HG02884 (cell line): ENCODE results near the gene ALMS1.
"Not testable (repeated sequence)": the region's sequence is repeated elsewhere in the genome, so short reads cannot be mapped to it uniquely, and the experiment has no call there.

ENCODE experiments used
- ATAC-seq: cut with Tn5 transposase; IDR thresholded peaks from one replicate; pipeline ENCODE4 v1.9.1; 2021; ENCODE audit warnings: mild to moderate bottlenecking, moderate library complexity; ENCODE audit not compliant: unreplicated experiment

ALMS1 gene

DNA sequence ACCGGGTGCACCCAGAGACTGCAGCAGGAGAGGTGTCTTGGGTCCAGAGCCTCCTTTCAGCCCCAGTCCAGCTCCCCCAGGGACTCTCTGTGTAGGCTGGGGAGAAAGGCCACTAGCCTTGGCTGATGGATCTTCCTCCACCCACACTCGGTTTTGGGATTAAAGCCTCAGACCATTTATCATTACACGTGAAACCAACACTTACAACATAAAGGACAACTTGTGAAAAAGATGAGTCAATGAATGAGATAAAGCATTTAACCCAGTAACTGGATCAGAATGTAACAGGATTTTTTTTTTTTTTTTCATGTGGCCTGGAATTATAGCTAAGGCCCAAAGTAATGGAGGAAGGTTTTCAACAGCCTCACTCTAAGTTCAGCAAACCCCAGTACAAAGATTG is 224.5 kb downstream of the ALMS1 start:
- no peak for ATAC-seq

DNA sequence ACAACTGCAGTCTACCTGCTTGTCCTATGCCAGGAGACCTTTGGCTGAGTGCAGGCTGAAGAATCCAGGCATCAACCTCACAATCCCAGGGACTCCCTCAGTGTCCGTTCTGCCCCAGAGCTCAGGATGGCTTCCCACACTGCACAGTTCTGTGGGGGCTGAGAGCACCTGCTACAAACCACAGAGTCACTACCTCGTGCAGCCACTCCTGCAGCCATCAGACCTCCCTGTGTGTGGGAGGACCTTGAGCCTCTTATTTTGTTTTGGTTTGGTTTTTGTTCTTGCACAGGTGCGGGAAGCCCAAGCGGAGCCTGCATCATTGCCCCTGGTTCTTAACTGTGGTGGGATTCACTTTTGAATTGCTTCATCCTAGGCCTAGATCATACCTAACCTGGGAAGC is 225.6 kb downstream of the ALMS1 start:
- ATAC-seq = peak; percentile 76

DNA sequence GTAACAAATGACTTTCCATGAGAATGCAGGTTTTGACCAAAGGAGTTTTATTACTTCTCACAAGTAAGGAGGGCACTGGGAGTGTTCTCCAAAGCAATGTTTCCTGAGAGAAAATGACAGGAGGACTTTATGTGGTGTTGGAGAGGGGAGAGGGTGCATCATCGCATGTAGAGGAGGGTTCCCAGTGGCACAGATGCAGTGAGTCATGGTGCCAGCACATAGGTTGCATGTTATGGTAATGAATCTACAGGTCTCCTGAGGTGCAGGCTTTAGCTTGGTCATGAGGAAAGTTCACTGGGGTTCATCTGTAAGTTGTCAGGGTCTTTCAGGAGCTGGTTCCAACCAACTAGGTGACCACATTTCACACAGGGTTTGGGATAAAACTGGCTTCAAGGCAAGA is 226.2 kb downstream of the ALMS1 start:
- ATAC-seq = no peak

DNA sequence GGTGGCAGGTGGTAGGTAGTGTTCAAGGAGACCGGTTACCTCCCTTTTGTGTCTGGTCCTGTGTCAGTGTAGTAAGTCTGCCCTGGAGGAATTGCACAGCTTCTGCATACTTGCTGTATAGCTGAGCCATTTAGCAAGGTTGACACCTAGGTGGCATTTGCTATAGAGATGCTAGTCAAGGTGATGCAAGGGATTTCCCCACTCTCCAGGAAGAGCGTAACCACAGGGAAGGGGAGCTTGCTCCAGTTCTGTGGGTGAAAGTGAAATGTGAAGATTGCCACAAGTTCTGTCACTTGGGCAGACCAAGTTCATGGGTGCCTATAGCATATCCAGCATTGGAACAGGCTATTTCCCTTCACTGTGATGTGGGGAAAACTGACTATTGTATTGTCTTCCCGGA is 228.5 kb downstream of the ALMS1 start:
- no peak for ATAC-seq

DNA sequence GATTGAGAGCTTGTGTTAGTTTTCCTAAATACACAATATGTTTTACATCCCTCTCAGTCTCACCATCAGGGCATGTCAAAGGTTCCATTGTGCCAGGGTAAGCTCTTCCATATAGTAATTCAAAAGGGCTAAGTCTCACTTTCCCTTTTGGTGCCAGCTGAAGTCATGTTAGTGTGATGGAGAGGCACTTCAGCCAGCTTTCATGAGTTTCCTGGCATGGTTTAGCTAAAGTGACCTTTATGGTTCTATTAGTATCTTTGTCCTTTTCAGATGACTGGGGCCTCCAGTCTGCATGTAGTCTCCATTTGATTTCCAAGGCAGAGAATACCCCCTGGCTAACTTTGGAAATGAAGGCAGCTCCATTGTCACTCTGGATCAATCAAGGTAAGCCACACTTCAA is 229.4 kb downstream of the ALMS1 start:
- no peak for ATAC-seq

DNA sequence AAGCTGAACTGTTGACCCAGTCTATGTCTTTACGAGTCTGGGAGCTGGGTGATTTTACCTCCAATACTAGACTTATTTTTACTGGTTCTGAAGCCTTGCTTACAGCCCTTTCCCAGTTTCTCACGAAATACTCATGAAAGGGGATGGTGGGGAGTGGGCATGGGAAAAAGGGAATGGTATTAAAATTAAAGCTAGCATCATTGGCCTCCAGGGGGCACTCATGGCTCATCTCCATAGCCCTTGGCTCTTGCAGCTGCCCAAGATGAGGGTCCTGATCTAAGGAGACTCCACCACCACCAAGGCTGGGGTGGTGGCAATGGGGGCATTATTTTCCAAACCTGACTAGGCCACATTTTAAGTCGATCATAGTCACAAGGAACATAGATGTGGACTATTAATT is 234.3 kb downstream of the ALMS1 start:
- not testable (repeated sequence) for ATAC-seq

DNA sequence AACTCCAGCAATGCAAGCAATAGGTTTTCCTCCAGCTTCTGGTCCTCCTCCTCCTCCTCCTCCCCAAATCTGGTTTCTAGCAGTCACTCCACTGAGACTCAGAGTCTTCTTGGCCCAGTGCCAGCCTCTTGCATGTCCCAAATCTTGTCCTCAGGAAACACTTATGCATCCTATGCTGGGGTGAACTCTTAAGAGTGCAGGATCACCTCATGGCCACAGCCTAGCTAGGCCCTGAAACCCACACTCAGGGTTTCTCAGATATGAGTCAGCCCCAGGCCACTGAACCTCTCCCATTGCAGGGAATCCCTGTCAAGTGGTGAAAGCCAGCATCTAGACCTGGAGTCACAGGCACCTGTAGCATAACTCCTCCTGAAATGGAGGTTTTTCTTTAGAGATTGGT is 238.4 kb downstream of the ALMS1 start:
- ATAC-seq = not testable (repeated sequence)

DNA sequence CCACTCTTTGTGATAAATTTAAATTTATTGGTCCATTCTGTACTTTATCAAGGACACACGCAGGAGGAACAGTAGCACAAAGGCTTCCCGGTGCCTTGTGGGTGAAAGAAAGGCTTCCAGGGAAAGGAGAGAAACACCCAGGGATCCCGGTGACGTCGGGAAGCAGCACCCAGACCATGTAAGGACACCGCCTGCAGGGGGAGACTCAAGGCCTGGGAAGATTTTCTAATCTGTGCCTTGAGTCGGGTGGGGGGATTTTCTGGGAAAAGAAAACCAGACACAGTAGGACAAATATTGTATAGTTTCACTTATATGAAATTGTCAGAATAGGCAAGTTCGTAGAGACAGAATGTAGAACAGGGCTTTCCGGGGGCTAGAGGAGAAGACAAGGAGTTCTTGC is 239.0 kb downstream of the ALMS1 start:
- not testable (repeated sequence) for ATAC-seq

DNA sequence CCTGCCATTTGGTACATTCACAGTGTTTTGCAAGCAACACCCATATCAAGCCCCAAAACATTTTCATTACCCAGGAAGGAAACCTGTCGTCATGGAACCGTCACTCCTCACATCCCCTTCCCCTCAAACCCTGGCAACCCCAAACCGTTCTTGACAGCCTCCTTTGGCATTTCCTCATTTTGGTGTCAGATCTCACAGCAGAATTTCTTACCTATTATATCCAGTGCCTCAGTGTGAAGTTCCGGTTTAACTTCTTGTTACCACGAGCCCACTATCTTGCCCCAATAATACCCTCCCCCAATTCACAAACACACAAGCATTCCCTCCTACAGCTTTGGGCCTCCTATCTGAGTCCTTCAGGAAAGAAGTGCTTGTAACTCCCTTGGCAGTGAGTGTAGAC is 240.6 kb downstream of the ALMS1 start:
- not testable (repeated sequence) for ATAC-seq

DNA sequence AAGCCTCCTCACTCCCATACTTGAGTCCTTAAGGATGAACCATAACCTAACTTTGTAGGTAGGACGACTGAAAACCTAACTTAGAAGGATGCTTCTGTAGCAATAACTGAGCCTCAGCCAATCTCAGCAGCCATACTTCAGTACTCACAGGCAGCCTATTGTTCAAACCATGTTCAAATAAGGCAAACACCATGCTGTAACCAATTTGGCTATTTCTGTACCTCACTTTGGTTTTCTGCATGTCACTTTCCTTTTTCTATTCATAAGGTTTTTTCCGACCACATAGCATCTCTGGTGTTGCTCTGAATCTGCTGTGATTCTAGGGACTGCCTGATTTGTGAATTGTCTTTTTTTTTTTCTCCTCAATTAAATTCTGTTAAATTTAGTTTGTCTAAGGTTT is 242.9 kb downstream of the ALMS1 start:
- not testable (repeated sequence) for ATAC-seq

DNA sequence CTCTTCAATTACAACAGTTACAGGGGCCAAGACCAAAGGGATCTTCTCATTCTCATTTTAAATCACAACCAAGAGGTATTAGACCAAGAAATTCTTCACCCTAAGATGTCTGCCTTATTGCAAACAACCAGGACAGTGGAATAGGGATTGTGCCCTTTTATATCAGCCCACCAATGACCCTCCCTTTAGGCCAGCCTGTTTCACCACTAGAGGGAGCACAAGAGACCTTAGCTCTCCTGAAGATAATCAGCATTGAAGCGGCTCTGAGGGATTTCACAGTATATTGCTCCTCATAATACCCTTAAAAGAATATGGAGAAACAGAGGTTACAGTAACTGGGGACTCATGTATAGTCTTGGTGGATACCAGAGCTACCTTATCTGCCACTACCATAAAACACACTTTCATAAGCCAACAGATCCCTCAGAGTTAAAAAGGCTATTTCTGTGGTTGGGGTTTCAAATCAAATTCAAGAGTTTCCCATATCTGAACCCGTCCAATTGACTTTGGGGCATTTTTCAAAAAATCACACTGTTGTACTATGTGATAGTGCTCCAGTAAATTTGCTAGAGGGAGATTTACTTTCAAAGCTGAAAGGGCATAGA is 245.1 kb downstream of the ALMS1 start:
- ATAC-seq = not testable (repeated sequence)

DNA sequence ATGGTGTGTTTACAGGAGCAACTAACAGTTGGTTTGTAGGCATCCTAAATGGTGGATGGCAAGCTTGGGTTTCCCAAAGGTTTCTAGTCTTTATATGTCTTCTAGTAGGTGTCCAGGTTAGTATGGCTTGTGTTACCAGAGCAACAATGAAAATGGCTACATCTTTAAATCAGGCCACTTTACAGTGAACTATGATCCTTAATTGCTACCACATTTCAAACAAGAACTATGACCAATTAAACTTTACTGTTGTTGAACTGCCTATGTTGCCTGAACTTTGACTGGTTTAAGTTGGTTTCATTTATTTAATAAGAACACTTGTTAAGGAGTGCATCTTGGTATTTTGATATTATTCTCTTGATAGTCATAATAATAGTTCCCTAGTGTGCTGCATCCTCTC is 251.3 kb downstream of the ALMS1 start:
- ATAC-seq = not testable (repeated sequence)

DNA sequence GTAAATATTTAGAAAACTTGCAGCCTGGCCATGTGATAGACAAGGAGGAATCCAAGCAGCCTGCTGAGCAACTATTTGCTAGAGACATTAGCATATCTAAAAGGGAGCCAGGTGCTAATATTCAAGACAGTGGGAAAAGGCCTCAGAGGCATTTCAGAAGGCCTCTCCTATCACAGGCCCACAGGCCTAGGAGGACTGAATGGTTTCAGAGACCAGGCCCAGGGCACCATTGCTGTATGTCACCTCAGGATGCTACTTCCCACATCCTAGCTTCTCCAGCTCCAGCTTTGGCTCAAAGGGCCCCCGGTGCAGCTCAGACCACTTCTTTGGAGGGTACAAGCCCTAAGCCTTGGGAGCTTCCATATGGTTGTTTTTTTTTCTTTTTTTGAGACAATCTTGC is 252.8 kb downstream of the ALMS1 start:
- ATAC-seq = no peak

DNA sequence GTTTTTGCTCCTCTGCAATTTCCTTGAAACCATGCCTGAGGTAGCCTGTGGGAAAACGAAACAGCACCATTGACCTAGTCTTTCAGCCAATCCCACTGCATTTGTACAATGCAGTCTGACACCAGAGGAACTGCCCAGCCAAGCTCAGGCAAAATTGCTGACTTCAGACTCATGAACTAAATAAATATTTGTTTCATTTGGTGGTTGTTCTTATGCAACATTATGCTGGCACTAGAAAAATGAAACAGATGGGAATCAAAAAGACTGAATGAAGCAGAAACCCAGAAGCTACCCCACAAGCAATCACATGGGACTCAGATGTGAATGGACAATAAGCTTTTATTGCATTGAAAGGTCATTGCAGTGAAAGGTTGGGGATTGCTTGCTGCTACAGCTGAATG is 254.9 kb downstream of the ALMS1 start:
- ATAC-seq = no peak

DNA sequence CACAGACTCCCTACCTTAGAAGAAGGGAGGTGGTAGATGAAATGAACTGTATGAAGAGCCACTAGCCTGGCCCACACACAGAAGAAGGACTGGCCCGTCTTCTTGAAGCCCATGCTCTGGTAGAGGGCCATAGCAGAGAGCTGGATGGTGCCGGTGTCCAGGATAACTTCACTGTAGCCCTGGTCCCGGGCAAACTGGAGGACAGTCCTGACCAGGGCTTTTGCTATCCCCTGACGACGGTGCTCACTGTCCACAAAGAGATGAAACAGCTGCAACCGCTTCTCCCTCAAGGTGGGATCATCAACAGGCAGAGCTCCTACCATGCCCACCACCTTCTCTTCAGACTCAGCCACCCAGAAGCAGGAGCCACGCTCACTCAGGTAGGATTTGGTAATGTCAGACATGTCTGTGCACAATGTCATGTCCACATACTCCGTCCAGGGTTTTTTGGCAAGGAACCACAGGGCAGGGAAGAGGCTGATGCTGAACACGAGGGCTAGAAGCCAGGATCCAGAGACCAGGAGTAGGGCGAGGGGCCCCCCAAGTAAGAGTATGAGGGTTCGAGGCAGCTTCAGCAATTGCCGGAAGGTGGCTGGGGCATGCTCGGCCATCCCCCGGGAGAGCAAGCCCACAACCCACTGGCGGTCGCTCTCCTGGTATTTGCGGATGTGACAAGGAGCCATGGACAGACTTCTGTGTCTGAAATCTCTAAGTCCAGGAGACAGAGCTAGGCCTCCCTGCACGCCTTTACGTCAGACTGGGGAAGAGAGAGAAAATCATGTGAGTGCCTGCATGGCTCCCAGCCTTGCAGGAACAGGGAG is 255.5 kb downstream of the ALMS1 start:
- no peak for ATAC-seq

DNA sequence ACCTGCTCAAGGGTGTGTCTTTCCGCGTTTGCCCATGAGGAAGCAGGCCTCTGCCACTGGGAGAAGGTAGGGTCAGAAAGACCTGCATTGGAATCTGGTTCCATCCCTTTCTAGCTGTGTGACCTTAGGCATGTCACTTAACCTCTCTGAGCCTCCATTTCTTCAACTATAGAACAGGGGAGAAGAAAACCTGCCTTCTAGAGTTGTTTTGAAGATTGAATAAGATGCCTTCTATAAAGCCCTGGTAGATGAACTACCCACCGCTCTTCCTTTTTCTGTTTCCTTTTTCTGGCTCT is 256.1 kb downstream of the ALMS1 start:
- ATAC-seq = no peak

DNA sequence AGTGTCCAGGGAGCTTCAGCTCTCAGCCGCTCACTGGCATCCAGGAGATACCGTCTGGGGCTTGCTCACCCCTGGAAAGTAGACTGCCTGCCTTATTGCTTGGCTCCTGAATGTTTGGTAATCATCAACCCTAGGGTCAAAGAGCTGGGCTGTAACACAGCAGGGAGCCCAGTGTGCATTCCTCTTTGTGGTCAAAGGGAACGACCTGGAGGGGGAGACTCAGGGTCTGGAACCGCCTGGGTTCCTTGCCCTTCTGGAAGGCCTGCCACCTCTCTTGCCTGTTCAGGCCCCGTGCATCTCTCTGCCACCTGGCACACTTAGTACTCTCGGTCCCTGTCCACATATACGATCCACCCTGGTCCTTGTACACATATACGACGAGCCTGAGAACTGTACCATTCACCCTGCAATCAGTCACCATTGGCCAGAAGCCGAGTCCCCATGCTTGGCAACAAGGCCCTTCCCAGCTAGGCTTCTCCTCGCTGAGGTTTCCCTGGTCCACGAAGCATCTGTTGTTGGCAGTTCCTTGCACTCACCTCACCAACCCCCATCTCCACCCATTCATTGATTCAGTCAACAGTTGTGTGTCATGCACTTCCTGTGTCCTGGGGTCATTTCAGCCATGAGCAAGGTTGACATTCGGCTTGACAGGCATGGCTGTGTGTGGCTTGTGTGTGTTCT is 256.8 kb downstream of the ALMS1 start, which contains the start of gene NAT8:
Gene NAT8, minus strand, starts transcription at position 85 of the 681 bp plus-strand sequence. CDS start 794 bp downstream, outside the sequence.
- no peak for ATAC-seq

DNA sequence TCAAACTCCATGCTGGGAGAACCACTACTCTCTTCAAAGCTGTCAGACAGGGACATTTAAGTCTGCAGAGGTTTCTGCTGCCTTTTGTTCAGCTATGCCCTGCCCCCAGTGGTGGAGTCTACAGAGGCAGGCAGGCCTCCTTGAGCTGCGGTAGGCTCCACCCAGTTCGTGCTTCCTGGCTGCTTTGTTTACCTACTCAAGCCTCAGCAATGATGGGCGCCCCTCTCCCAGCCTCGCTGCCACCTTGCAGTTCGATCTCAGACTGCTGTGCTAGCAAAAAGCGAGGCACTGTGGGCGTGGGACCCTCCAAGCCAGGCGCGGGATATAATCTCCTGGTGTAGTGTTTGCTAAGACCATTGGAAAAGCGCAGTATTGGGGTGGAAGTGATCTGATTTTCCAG is 262.1 kb downstream of the ALMS1 start:
- not testable (repeated sequence) for ATAC-seq

DNA sequence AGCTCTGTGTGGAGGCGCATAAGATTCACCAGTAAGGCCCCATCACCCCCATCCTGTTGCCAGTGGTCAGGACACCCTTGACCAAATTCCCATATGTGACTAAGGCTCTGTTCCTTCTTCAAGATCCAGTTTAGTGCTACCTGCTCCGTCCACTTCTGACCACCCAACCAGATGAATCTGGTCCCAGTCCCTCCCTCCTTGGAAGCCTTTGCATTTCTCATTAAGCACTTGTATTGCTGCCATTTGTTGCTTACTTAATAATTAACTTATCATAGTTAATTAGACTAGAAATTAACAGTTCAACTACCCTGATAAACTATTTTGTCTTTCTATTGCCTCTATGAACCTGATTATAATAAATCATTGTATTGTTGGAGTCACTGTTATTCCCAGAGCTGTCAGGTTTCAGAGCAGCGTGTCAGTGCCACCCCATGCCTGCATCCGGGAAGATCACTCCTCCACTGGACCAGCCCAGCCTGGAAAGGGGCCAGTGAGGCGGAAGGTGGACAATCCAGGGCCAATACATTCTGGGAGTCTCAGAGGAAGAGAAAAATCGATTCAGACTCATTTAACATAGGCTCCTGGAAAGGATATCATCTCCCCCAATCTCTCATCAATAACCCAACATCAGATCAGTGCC is 266.1 kb downstream of the ALMS1 start:
- no peak for ATAC-seq

DNA sequence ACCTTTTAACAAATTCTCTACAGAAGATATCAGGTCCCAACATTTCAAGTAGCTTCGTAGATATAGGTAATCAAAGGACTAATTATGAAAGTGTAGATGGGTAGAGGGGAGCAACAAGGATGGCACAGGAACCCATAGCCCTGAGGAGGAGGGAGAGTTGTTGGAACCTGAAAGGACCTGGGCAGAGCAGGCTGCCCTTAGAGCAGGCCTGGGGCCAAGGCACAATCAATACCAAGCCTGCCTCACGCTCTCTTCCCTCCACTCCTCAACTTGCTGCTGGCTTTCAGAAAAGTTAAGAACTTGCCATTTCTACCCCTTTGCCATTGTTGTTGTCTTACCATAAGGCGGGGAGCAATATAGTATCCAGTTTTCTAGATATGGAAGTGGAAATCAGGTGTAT is 266.7 kb downstream of the ALMS1 start:
- no peak for ATAC-seq

DNA sequence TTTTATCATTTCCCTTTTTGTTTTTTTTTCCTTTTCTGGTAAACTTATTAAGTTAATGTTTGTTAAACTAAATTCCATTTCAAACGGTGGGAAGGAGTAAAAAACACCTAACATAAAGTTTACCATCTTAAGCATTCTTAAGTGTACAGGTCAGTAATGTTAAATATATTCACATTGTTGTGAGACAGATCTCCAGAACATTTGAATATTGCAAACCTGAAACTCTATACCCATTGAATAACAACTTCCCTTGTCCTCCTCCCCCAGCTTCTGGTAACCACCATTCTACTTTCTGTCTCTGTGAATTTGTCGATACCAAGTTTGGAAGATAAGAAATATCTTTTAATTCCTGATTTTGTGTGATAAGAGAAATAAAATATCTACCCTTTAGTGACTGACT is 268.5 kb downstream of the ALMS1 start:
- no peak for ATAC-seq
